Adrenal gland (tissue), 5 donors: ENCODE results near the gene IL20.

Source experiments
- CTCF ChIP-seq, 6 experiments: fragments of 450-650 bp in 4 of 6; fragments of 200-600 bp in 2 of 6; sonication (generic) in 1 of 6; IDR thresholded peaks; 1 replicate in 5 of 6; 2 replicates in 1 of 6; pipeline versions ENCODE4 v1.5.1 to v1.8.0; 2016 to 2021; ENCODE audit warnings: antibody characterized with exemption in 6 of 6, mild to moderate bottlenecking in 2 of 6, moderate library complexity in 1 of 6
- POLR2A ChIP-seq, 2 donors: fragments of 450-650 bp; IDR thresholded peaks; one replicate each; pipeline ENCODE4 v1.6.1; 2017; ENCODE audit warnings: antibody characterized with exemption in 2 of 2, mild to moderate bottlenecking in 2 of 2, moderate library complexity in 1 of 2
- donor health status: DM: no; HTN: no; CAD: no.

GRCh38 chr1:206873603-206874188 is 8.3 kb downstream of the IL20 start:
- TF ChIP-seq POLR2A (IDR thresholded peaks at IDR 0.05) (no peak), CTCF (IDR thresholded peaks at IDR 0.05) (no peak)
